Loucy (cell line): ENCODE results near the gene NLRC5.
A peak's percentile ranks its signal among the peaks of the same experiment; 100 is the strongest.

Experiments used
- H2AFZ ChIP-seq: fragments of 200-600 bp; sonication (generic); 2 replicates; pipeline ENCODE4 v1.6.0; 2016; ENCODE audit warnings: antibody characterized with exemption, mild to moderate bottlenecking, low read length, moderate library complexity
- H3F3A ChIP-seq: fragments of 200-600 bp; 2 replicates; pipeline ENCODE4 v1.6.0; 2016; ENCODE audit warnings: antibody characterized with exemption, low read depth, mild to moderate bottlenecking
- H3K27me3 ChIP-seq: fragments of 200-600 bp; sonication (generic); 2 replicates; pipeline ENCODE4 v1.6.1; 2014; ENCODE audit warnings: low read length, mild to moderate bottlenecking; ENCODE audit not compliant: insufficient read depth, poor library complexity, severe bottlenecking
- H3K36me3 ChIP-seq: fragments of 200-600 bp; sonication (generic); 2 replicates; pipeline ENCODE4 v1.6.1; 2016; ENCODE audit warnings: low read length; ENCODE audit not compliant: insufficient read depth
- H3K4me1 ChIP-seq: fragments of 200-600 bp; sonication (generic); 2 replicates; pipeline ENCODE4 v1.5.1; 2014; ENCODE audit warnings: low read length, mild to moderate bottlenecking; ENCODE audit not compliant: insufficient read depth, poor library complexity, severe bottlenecking
- H3K4me2 ChIP-seq: fragments of 200-600 bp; sonication (generic); 2 replicates; pipeline ENCODE4 v1.6.0; 2014; ENCODE audit warnings: antibody characterized with exemption, low read length, low read depth, mild to moderate bottlenecking; ENCODE audit not compliant: poor library complexity, severe bottlenecking
- H3K4me3 ChIP-seq: fragments of 200-600 bp; sonication (generic); 2 replicates; pipeline ENCODE4 v1.5.1; 2014; ENCODE audit warnings: low read length, mild to moderate bottlenecking, mixed read lengths; ENCODE audit not compliant: poor library complexity, severe bottlenecking
- H3K79me2 ChIP-seq: fragments of 200-600 bp; sonication (generic); 2 replicates; pipeline ENCODE4 v1.6.1; 2014; ENCODE audit warnings: low read length; ENCODE audit not compliant: insufficient read depth
- H3K9ac ChIP-seq: fragments of 200-600 bp; sonication (generic); 2 replicates; pipeline ENCODE4 v1.6.0; 2014; ENCODE audit warnings: mild to moderate bottlenecking, low read depth, low read length, moderate library complexity; ENCODE audit not compliant: poor library complexity, severe bottlenecking
- H3K9me2 ChIP-seq: fragments of 200-600 bp; sonication (generic); replicated peaks from 2 replicates; pipeline ENCODE4 v1.6.1; 2016; ENCODE audit warnings: low read depth, low read length, mixed read lengths
- H3K9me3 ChIP-seq: fragments of 200-600 bp; sonication (generic); 2 replicates; pipeline ENCODE4 v1.6.1; 2014; ENCODE audit warnings: mild to moderate bottlenecking, antibody characterized with exemption, low read length, low read depth; ENCODE audit not compliant: insufficient read depth
- H4K20me1 ChIP-seq: fragments of 200-600 bp; sonication (generic); 2 replicates; pipeline ENCODE4 v1.6.0; 2014; ENCODE audit warnings: antibody characterized with exemption, low read length, mild to moderate bottlenecking; ENCODE audit not compliant: insufficient read depth, poor library complexity, severe bottlenecking
- CTCF ChIP-seq: fragments of 200-600 bp; sonication (generic); conservative IDR thresholded peaks from 2 replicates; pipeline ENCODE4 v1.5.1; 2014; ENCODE audit warnings: mild to moderate bottlenecking, antibody characterized with exemption, low read length
- EZH2phosphoT487 ChIP-seq: fragments of 200-600 bp; IDR thresholded peaks from 2 replicates; pipeline ENCODE4 v1.6.1; 2018; ENCODE audit warnings: antibody characterized with exemption, mild to moderate bottlenecking, moderate library complexity, borderline replicate concordance

The NLRC5 gene

DNA sequence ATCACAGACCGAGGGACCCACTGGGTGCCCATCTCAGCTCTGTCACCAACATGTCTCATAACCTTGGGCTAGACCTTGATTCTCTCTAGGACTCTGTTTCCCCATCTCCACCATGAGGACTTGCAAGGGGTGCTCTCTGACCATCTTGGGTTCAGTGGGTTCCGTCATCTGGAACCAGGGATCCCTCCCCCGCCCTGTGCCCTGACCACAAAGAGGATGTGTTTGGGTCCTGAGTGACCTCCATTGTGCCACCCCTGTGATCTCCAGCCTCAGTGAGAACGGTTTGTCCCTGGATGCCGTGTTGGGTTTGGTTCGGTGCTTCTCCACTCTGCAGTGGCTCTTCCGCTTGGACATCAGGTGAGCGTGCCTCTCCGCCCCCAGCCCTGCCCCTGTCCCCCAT is 53.9 kb downstream of the NLRC5 start:
- Histone ChIP-seq H3F3A (peaks cover 15% of the 10 kb centered on the region), H3K9me3 (no peaks in the 10 kb centered on the region), H3K4me1 (peaks cover 69% of the 10 kb centered on the region), H3K79me2 (peaks cover 65% of the 10 kb centered on the region), H3K4me2 (peak overlapping the region; percentile 96), H3K9me2 (no peaks in the 10 kb centered on the region), H4K20me1 (peaks cover 22% of the 10 kb centered on the region), H3K27me3 (no peaks in the 10 kb centered on the region), H3K36me3 (peaks cover 13% of the 10 kb centered on the region; the same call in 1 of the 2 replicates), H3K4me3 (peak overlapping the region; percentile 88), H2AFZ (no peak overlapping the region), H3K9ac (peak overlapping the region; percentile 97)
- no peak for TF ChIP-seq EZH2phosphoT487
- no peak for TF ChIP-seq CTCF

GRCh38 chr16:57044931-57045693 is 55.8 kb downstream of the NLRC5 start:
- no peaks in the 10 kb centered on the region for H3K9me2 ChIP-seq
- H3K4me1 ChIP-seq = peaks cover 54% of the 10 kb centered on the region
- no peak for TF ChIP-seq EZH2phosphoT487
- no peak for TF ChIP-seq CTCF
- peaks cover 19% of the 10 kb centered on the region; the same call in 1 of the 2 replicates for H3K36me3 ChIP-seq
- H3K79me2 ChIP-seq = peaks cover 58% of the 10 kb centered on the region
- peak overlapping the region; percentile 14 for H3K4me3 ChIP-seq
- H3F3A ChIP-seq = peaks cover 10% of the 10 kb centered on the region
- H3K4me2 ChIP-seq = peak overlapping the region; percentile 60
- no peaks in the 10 kb centered on the region for H3K9me3 ChIP-seq
- peak overlapping the region; percentile 61 for H3K9ac ChIP-seq
- H2AFZ ChIP-seq = no peak overlapping the region
- H4K20me1 ChIP-seq = peaks cover 22% of the 10 kb centered on the region
- H3K27me3 ChIP-seq = no peaks in the 10 kb centered on the region

DNA sequence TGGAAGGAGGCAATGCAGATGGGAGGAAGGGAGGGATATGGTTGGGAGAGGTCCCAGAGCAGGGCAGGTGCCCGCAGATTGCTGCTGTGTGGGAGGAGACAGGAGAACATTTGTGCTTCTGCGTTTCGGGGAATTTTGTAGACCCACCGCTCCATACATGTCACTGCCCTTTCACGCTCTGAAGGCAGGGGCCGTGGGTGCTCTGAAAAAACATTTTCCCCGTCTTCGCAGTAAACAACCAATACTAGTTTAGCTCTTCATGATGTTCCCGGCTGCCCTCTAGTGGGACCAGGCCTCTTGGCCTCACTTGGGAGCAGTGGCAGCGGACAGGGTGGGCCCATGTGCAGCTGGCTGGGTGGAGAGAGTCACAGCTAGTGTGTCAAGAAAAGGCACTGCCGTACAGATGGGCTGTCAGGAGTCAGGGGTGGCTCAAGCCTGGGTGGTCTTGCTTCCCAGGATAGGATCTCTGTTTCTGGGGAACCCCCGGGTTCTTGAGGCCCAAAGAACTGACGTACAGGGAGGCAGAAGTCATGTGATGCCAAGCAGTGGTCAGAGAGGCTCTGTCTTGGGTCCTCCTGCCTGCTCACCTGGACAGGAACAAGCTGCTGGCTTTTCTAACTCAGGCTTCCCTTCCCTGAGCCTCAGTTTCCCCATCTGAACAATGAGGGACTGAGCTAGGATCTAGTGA is 56.5 kb downstream of the NLRC5 start:
- Histone ChIP-seq H3K9me2 (no peaks in the 10 kb centered on the region), H3K4me3 (peak overlapping the region; percentile 14), H3K79me2 (peaks cover 55% of the 10 kb centered on the region), H3K27me3 (no peaks in the 10 kb centered on the region), H4K20me1 (peaks cover 22% of the 10 kb centered on the region), H2AFZ (no peak overlapping the region), H3K9me3 (no peaks in the 10 kb centered on the region), H3K36me3 (peaks cover 19% of the 10 kb centered on the region; the same call in 1 of the 2 replicates), H3F3A (peaks cover 2% of the 10 kb centered on the region; the same call in 1 of the 2 replicates), H3K4me2 (peak overlapping the region; percentile 60), H3K4me1 (peaks cover 47% of the 10 kb centered on the region), H3K9ac (peak overlapping the region; percentile 61)
- TF ChIP-seq EZH2phosphoT487 = no peak
- TF ChIP-seq CTCF = peak; percentile 52
